ENCODE data around the gene CUEDC2.

CUEDC2 gene

DNA sequence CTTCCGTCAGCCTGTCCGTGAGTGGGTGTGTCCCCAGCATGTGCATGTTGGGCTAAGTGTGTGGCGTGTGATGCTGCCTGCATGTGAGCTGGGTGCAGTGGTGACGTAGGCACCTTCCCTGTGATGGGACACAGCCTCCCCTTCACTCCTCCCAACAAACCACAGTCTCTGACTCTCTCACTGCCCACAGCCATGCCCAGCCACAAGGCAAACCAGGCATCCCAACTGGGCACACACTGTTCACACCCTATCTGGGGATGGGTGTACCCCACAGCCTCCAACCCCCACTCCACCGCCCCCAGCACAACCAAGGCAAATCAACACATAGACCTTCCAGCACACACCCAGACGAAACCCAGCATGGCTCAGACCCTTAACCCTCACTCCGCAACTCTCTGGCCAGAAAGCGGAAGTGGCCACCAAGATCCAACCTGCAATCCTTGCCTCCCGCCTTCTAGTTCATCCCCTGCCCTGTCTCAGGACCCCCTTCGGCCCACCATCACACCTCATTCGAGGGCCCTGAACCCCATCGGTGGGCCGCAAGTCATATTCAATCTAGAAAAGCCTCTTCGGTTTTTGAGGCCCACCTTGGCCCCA lies 24.1 kb downstream of the CUEDC2 start:
- TF ChIP-seq, protein P1, sequence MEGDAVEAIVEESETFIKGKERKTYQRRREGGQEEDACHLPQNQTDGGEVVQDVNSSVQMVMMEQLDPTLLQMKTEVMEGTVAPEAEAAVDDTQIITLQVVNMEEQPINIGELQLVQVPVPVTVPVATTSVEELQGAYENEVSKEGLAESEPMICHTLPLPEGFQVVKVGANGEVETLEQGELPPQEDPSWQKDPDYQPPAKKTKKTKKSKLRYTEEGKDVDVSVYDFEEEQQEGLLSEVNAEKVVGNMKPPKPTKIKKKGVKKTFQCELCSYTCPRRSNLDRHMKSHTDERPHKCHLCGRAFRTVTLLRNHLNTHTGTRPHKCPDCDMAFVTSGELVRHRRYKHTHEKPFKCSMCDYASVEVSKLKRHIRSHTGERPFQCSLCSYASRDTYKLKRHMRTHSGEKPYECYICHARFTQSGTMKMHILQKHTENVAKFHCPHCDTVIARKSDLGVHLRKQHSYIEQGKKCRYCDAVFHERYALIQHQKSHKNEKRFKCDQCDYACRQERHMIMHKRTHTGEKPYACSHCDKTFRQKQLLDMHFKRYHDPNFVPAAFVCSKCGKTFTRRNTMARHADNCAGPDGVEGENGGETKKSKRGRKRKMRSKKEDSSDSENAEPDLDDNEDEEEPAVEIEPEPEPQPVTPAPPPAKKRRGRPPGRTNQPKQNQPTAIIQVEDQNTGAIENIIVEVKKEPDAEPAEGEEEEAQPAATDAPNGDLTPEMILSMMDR (IDR thresholded peaks at IDR 0.05; ENCODE audit: extremely low read depth, missing control alignments), result no peak
- DNase-seq (ENCODE audit: low spot score), result peak; percentile 22

DNA sequence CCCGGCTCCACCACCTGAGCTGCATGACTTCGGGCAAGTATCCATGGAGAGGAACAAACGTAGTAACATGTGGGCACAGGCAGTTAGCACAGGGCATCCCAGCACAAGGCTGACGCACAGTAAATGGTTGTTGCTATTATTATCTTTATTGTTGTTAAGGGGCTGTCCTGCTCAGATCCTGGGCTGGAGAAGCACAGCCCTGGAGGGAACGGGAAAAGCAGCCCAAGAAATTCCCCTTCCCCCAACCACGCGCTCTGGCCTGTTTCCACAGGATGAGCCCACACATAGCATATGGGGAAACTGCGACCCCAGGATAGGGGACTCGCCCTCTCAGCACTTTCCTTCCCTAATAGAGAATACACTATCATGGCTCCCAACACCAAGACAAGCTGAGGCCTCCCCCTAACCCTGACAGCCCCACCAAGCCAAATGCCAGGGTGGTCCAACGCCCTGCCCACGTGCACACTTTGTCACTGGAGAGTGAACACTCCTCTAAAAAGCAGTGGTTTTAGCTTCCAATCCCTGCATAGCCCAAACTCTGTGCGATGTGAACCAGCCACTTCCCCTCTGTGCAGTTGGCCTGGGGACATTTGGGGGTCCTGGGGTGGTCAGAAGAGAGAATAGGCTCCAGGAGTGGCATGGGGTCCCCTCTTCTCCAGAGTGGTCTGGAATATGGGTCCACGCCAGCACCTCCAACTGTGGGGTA lies 24.8 kb downstream of the CUEDC2 start:
- TF ChIP-seq, protein P1 (IDR thresholded peaks at IDR 0.05; ENCODE audit: extremely low read depth, missing control alignments), result no peak

DNA sequence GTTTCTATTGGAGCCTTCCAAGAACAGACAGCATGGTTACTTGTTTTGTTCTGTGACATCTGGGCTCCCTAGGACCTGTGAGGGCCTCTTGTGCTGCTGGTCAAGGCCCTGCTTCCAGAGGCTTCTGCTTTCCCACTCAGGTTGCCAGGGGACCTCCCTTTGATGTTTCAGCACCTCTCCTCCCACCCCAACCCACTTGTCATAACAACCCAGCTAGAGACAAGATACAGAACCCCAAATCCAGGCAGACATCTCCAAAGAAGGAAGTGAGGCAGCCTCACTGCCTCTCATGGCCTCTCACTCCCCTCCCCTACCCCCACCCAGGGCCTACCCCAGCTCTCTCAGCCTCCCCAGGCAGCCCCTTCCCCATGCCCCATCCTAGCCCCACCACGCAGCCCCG lies 25.6 kb downstream of the CUEDC2 start:
- DNase-seq (ENCODE audit: low spot score), result peak; percentile 38
- TF ChIP-seq, protein P1 (IDR thresholded peaks at IDR 0.05; ENCODE audit: extremely low read depth, missing control alignments), result no peak

More for the DNA sequence above, 24.8 kb downstream of the CUEDC2 start:
- peak; percentile 22 for DNase-seq (ENCODE audit: low spot score)

DNA sequence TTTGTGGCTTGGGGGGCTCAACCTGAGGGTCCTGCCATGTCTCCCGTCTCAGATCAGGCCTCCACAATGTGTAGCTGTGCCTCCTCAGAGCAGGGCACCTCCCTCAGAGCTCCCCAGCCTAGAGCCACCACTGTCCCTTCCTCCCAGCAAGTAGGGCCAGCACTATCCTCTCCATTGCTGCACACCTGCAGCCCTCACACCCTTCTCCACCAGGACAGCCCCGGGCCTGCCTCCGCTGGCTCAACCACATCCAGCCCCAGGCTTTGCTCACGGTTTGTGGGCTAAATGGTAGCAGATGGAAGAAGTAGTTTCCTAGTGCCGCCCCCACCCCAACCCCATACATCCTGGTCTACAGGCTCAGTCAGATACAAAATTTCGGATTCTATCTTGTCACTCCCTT lies 26.7 kb downstream of the CUEDC2 start:
- TF ChIP-seq, protein P1 (IDR thresholded peaks at IDR 0.05; ENCODE audit: extremely low read depth, missing control alignments), result no peak
- DNase-seq (ENCODE audit: low spot score), result no peak

DNA sequence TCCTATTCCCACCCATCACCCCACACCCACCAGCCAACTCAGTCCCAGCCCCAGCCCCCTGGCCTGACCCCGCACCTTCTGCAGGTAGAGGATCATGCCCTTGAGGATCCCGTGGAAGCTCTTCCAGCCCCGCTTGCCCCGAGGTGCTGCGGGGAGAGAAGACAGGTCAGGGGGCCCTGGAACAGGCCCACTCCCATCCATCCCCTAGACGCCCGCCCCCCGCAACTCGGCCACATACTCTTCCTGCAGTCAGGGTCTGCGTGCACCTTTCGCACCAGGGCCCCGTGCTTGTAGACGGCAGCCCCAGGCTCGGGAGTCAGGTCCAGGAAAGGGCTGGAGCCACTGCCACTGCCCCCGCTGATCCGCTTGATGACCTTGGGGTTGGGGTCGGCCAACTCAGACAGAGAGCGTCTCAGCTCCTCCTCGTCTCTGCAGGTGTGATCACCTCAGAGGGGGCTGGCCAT lies 27.2 kb downstream of the CUEDC2 start:
- TF ChIP-seq, protein P1 (IDR thresholded peaks at IDR 0.05; ENCODE audit: extremely low read depth, missing control alignments), result no peak

DNA sequence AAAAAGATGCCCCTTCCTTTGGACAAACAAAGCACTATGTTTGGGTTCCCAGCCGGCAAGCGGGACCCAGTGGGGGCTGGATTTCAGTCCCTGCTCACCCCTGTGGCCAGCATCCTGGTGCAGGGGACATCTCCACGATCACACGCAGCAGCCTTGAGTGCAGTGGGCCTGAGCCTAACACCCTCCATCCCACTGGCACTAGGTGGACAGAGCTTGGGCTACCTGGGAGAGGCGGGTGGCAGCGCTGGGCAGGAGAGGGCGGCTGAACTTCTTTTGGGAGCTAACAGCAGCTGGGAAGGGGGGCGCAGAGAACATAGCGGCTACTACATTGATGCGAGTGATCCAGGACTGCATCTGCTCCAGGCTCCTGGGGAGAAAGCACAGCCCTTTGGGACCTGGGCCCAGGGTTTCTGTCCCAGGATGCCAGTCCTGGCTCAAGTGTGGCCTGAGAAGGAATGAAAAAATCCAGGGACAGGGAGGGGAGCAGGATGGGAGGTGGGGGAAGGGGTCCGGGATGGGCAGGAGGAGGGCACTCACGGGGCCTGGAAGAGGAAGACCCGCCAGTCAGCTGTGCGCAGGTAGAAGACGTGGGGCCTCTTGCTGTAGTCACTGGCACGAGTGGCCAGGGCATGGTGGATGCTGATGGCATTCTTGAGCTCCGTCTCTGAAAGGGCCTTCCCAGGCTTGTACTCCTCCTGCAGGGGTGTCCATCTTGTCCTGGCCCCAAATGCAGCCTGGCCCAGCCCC lies 27.8 kb downstream of the CUEDC2 start:
- DNase-seq (ENCODE audit: low spot score), result no peak
- TF ChIP-seq, protein P1 (IDR thresholded peaks at IDR 0.05; ENCODE audit: extremely low read depth, missing control alignments), result no peak

More for the DNA sequence above, 27.2 kb downstream of the CUEDC2 start:
- DNase-seq (ENCODE audit: low spot score), result no peak

DNA sequence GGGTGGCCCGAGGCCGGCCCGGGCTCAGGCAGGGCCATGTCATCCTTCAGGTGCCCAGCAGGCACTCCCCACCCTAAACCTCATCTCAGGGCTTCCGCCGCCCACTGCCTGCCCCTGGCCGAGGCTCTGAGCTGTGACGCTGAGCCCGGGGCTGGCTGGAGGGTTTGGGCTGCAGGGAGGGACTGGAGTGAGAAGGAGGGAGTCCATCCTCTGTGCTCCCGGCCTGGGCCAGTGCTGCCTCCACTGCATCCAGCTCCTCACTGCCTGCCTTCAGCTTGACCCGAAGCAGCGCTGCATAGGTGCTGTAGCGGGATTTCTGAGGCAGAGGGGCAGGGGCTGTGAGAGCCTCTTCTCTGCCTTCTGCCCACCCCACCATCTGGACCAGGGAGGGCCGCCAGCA lies 29.3 kb downstream of the CUEDC2 start:
- TF ChIP-seq, protein P1 (IDR thresholded peaks at IDR 0.05; ENCODE audit: extremely low read depth, missing control alignments), result no peak
- no peak for DNase-seq (ENCODE audit: low spot score)

Data from GM20000 (cell line).